ENCODE measurements around the gene MMEL1.
A peak's percentile ranks its signal among the peaks of the same experiment; 100 is the strongest.
"Not testable (repeated sequence)": the region's sequence is repeated elsewhere in the genome, so short reads cannot be mapped to it uniquely, and the experiment has no call there.

Gene MMEL1

DNA sequence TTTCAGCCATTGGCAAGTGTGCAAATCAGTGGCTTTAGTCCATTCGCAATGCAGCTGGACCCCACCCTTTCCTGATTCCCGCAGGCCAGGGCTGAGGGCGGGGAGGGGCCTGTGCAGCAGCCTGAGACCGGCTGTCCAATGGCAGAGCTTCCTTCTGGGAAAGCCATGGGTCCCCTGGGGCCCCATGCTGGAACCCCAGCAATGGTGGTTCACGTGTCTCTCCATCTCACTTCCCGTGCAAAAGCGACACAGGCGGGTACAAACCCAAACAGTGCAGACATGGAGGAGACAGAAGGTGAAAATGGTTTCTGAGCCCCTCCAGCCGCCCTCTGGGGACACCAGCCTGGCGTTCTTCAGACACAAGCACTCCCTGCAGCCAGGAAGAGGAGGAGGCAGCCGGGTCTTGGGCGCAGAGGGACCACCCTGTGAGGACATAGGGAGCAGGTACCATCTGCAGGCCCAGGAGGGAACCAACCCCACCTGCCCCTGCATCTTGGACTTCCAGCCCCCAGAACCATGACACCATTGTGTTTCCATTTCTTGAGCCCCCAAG, 82.4 kb downstream of the MMEL1 start:
- not testable (repeated sequence) for H3K4ac ChIP-seq (ENCODE audit: low read depth, low read length); H3K14ac ChIP-seq (ENCODE audit: low read length); H4K8ac ChIP-seq (ENCODE audit: low read depth, low read length); H3K36me3 ChIP-seq (ENCODE audit: control insufficient read depth in 1 of 2, insufficient read depth in 2 of 2, low read length in 2 of 2); H4K91ac ChIP-seq (ENCODE audit: low read depth, low read length); H2AFZ ChIP-seq (ENCODE audit: insufficient read depth, low read length, poor library complexity); H3K79me1 ChIP-seq (ENCODE audit: low read length); H3K18ac ChIP-seq (ENCODE audit: low read length); H3K27me3 ChIP-seq (ENCODE audit: insufficient read depth, low read length); H3K4me2 ChIP-seq (ENCODE audit: low read length); DNase-seq; H2BK5ac ChIP-seq (ENCODE audit: low read depth, low read length, poor library complexity); H3K9me3 ChIP-seq (ENCODE audit: insufficient read depth, low read depth, low read length); H3K9ac ChIP-seq (ENCODE audit: low read length); H2BK12ac ChIP-seq (ENCODE audit: low read length); H2AK5ac ChIP-seq (ENCODE audit: low read length); H3K27ac ChIP-seq (ENCODE audit: low read depth, low read length); H4K12ac ChIP-seq (ENCODE audit: low read depth, low read length); H3K23ac ChIP-seq (ENCODE audit: low read length); H3K4me3 ChIP-seq (ENCODE audit: low read depth, low read length); H2BK120ac ChIP-seq (ENCODE audit: insufficient read depth, low read length, poor library complexity); H3K79me2 ChIP-seq (ENCODE audit: control insufficient read depth, insufficient read depth, low read length, poor library complexity)
- peaks cover 13 to 17% of the 10 kb centered on the region in 2 experiments for H3K4me1 ChIP-seq (ENCODE audit: control insufficient read depth in 1 of 2, insufficient read depth in 2 of 2, low read length in 2 of 2)
- no CpG with 5 or more reads among the region's 12 CpGs for WGBS (ENCODE audit: extremely low coverage, insufficient coverage, insufficient read length)

GRCh38 chr1:2549367-2550029, 83.3 kb downstream of the MMEL1 start:
- not testable (repeated sequence) for H3K14ac ChIP-seq (ENCODE audit: low read length); H2AFZ ChIP-seq (ENCODE audit: insufficient read depth, low read length, poor library complexity); H2AK5ac ChIP-seq (ENCODE audit: low read length); H3K79me1 ChIP-seq (ENCODE audit: low read length); H3K27ac ChIP-seq (ENCODE audit: low read depth, low read length); H3K18ac ChIP-seq (ENCODE audit: low read length); H3K4me2 ChIP-seq (ENCODE audit: low read length); H4K91ac ChIP-seq (ENCODE audit: low read depth, low read length); DNase-seq; H4K8ac ChIP-seq (ENCODE audit: low read depth, low read length); H2BK12ac ChIP-seq (ENCODE audit: low read length); H2BK5ac ChIP-seq (ENCODE audit: low read depth, low read length, poor library complexity); H3K23ac ChIP-seq (ENCODE audit: low read length); H4K12ac ChIP-seq (ENCODE audit: low read depth, low read length); H3K36me3 ChIP-seq (ENCODE audit: control insufficient read depth in 1 of 2, insufficient read depth in 2 of 2, low read length in 2 of 2); H3K27me3 ChIP-seq (ENCODE audit: insufficient read depth, low read length); H3K4me3 ChIP-seq (ENCODE audit: low read depth, low read length); H3K4ac ChIP-seq (ENCODE audit: low read depth, low read length); H2BK120ac ChIP-seq (ENCODE audit: insufficient read depth, low read length, poor library complexity); H3K9ac ChIP-seq (ENCODE audit: low read length); H3K9me3 ChIP-seq (ENCODE audit: insufficient read depth, low read depth, low read length); H3K79me2 ChIP-seq (ENCODE audit: control insufficient read depth, insufficient read depth, low read length, poor library complexity)
- WGBS (ENCODE audit: extremely low coverage, insufficient coverage, insufficient read length), result no CpG with 5 or more reads among the region's 28 CpGs
- H3K4me1 ChIP-seq (ENCODE audit: control insufficient read depth in 1 of 2, insufficient read depth in 2 of 2, low read length in 2 of 2), result peaks cover 13 to 17% of the 10 kb centered on the region in 2 experiments

DNA sequence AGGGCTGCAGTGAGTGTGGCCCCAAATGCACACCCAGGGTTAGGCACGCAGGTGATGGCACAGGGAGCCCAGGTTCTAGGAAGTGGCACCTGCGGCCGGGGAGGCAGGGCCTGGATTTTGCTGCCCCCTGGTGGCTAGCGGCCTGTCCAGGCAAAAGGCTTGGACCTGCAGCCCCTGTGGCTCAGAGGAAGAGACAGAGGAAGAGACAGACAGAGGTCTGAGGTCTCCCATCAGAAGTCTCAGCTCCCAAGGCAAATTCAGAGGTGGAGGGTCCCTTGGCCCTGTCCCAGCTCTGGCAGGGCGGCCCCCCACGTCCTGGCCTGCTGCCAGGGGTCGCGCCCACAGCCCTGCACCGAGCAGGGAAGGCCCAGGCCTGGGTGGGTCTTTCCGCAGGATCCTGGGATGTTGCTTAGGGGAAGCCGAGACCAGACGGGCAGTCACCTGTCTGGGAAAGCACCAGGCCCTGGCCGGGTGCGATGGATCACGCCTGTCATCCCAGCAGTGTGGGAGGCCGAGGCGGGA, 84.7 kb downstream of the MMEL1 start:
- Histone ChIP-seq H2BK120ac (ENCODE audit: insufficient read depth, low read length, poor library complexity) (no peak overlapping the region), H3K4me3 (ENCODE audit: low read depth, low read length) (no peak overlapping the region), H2AK5ac (ENCODE audit: low read length) (no peak overlapping the region), H3K79me1 (ENCODE audit: low read length) (peaks cover 8% of the 10 kb centered on the region), H3K4me1 (ENCODE audit: control insufficient read depth in 1 of 2, insufficient read depth in 2 of 2, low read length in 2 of 2) (peaks cover 13 to 21% of the 10 kb centered on the region in 2 experiments), H3K23ac (ENCODE audit: low read length) (no peak overlapping the region), H4K8ac (ENCODE audit: low read depth, low read length) (no peak overlapping the region), H3K27me3 (ENCODE audit: insufficient read depth, low read length) (no peaks in the 10 kb centered on the region), H3K14ac (ENCODE audit: low read length) (no peak overlapping the region), H3K9me3 (ENCODE audit: insufficient read depth, low read depth, low read length) (no peaks in the 10 kb centered on the region), H2BK12ac (ENCODE audit: low read length) (no peak overlapping the region), H2BK5ac (ENCODE audit: low read depth, low read length, poor library complexity) (no peak overlapping the region), H3K9ac (ENCODE audit: low read length) (no peak overlapping the region), H3K18ac (ENCODE audit: low read length) (no peak overlapping the region), H4K12ac (ENCODE audit: low read depth, low read length) (no peak overlapping the region), H3K4ac (ENCODE audit: low read depth, low read length) (no peak overlapping the region), H3K79me2 (ENCODE audit: control insufficient read depth, insufficient read depth, low read length, poor library complexity) (no peaks in the 10 kb centered on the region), H4K91ac (ENCODE audit: low read depth, low read length) (no peak overlapping the region), H3K27ac (ENCODE audit: low read depth, low read length) (no peak overlapping the region), H3K36me3 (ENCODE audit: control insufficient read depth in 1 of 2, insufficient read depth in 2 of 2, low read length in 2 of 2) (no peaks in the 10 kb centered on the region), H3K4me2 (ENCODE audit: low read length) (no peak overlapping the region), H2AFZ (ENCODE audit: insufficient read depth, low read length, poor library complexity) (no peak overlapping the region)
- DNase-seq, result peak; percentile 65 to 88
- WGBS (ENCODE audit: extremely low coverage, insufficient coverage, insufficient read length), result no CpG with 5 or more reads among the region's 17 CpGs

- no peak overlapping the region for H3K14ac ChIP-seq (ENCODE audit: low read length)
- WGBS (ENCODE audit: extremely low coverage, insufficient coverage, insufficient read length), result no CpG with 5 or more reads among the region's 27 CpGs
- H3K27me3 ChIP-seq (ENCODE audit: insufficient read depth, low read length), result no peaks in the 10 kb centered on the region
- no peak overlapping the region for H3K23ac ChIP-seq (ENCODE audit: low read length)
- no peak overlapping the region for H3K27ac ChIP-seq (ENCODE audit: low read depth, low read length)
- DNase-seq, result peak in 1 of 2 donors; percentile 13
- peaks cover 8% of the 10 kb centered on the region for H3K79me1 ChIP-seq (ENCODE audit: low read length)
- peaks cover 13 to 21% of the 10 kb centered on the region in 2 experiments for H3K4me1 ChIP-seq (ENCODE audit: control insufficient read depth in 1 of 2, insufficient read depth in 2 of 2, low read length in 2 of 2)
- H2BK12ac ChIP-seq (ENCODE audit: low read length), result no peak overlapping the region
- no peak overlapping the region for H4K12ac ChIP-seq (ENCODE audit: low read depth, low read length)
- H3K4me3 ChIP-seq (ENCODE audit: low read depth, low read length), result peak overlapping the region; percentile 12
- no peak overlapping the region for H3K18ac ChIP-seq (ENCODE audit: low read length)
- H3K4me2 ChIP-seq (ENCODE audit: low read length), result peak overlapping the region; percentile 57
- no peak overlapping the region for H2AK5ac ChIP-seq (ENCODE audit: low read length)
- no peaks in the 10 kb centered on the region for H3K79me2 ChIP-seq (ENCODE audit: control insufficient read depth, insufficient read depth, low read length, poor library complexity)
- H3K36me3 ChIP-seq (ENCODE audit: control insufficient read depth in 1 of 2, insufficient read depth in 2 of 2, low read length in 2 of 2), result no peaks in the 10 kb centered on the region
- no peak overlapping the region for H3K4ac ChIP-seq (ENCODE audit: low read depth, low read length)
- no peak overlapping the region for H2BK120ac ChIP-seq (ENCODE audit: insufficient read depth, low read length, poor library complexity)
- H3K9ac ChIP-seq (ENCODE audit: low read length), result no peak overlapping the region
- H2AFZ ChIP-seq (ENCODE audit: insufficient read depth, low read length, poor library complexity), result peak overlapping the region; percentile 17
- no peak overlapping the region for H4K91ac ChIP-seq (ENCODE audit: low read depth, low read length)
- no peak overlapping the region for H4K8ac ChIP-seq (ENCODE audit: low read depth, low read length)
- H3K9me3 ChIP-seq (ENCODE audit: insufficient read depth, low read depth, low read length), result no peaks in the 10 kb centered on the region
- H2BK5ac ChIP-seq (ENCODE audit: low read depth, low read length, poor library complexity), result no peak overlapping the region
These were observed 85.4 kb downstream of the MMEL1 start for GRCh38 chr1:2547210-2548067.
